DND-41 (cell line): ENCODE data around the gene ARMC12.

ENCODE experiments used
- CTCF ChIP-seq: IDR thresholded peaks from 2 replicates; pipeline ENCODE4 v1.5.1; 2012; ENCODE audit warnings: borderline replicate concordance, low read length, moderate library complexity, mild to moderate bottlenecking; ENCODE audit not compliant: poor library complexity, severe bottlenecking; ENCODE audit errors: extremely low read depth
- EZH2 ChIP-seq: IDR thresholded peaks from 3 replicates; pipeline ENCODE4 v1.6.1; 2012; ENCODE audit warnings: borderline replicate concordance, low read depth, mild to moderate bottlenecking, moderate library complexity, low read length, inconsistent platforms; ENCODE audit not compliant: severe bottlenecking

- TF ChIP-seq CTCF, result no peak
- TF ChIP-seq EZH2, result no peak
Measured at GRCh38 chr6:35786810-35787209, 50.0 kb downstream of the ARMC12 start.
